Measurements from ENCODE around the gene CAMTA1.

DNA sequence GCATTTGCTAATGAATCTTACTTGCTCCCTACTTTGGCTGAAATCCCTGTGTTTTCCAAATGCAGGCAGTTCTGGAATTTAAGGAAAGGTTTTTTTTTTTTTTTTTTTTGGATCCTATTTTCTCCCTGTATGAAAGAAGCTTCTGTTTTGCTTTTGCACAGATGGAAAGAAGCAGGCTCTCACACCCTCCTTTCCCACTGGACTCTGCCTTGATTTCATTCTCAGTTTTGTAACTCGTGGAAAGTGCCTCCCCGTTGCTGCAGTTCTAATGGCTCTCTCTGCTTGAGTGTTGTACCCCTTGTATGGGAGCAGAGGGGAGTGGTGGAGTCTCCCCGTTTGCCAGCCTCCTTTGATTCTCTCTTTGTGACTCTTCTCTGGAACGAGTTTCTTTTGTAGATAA lies 291.9 kb downstream of the CAMTA1 start:
- TF ChIP-seq, protein P1, sequence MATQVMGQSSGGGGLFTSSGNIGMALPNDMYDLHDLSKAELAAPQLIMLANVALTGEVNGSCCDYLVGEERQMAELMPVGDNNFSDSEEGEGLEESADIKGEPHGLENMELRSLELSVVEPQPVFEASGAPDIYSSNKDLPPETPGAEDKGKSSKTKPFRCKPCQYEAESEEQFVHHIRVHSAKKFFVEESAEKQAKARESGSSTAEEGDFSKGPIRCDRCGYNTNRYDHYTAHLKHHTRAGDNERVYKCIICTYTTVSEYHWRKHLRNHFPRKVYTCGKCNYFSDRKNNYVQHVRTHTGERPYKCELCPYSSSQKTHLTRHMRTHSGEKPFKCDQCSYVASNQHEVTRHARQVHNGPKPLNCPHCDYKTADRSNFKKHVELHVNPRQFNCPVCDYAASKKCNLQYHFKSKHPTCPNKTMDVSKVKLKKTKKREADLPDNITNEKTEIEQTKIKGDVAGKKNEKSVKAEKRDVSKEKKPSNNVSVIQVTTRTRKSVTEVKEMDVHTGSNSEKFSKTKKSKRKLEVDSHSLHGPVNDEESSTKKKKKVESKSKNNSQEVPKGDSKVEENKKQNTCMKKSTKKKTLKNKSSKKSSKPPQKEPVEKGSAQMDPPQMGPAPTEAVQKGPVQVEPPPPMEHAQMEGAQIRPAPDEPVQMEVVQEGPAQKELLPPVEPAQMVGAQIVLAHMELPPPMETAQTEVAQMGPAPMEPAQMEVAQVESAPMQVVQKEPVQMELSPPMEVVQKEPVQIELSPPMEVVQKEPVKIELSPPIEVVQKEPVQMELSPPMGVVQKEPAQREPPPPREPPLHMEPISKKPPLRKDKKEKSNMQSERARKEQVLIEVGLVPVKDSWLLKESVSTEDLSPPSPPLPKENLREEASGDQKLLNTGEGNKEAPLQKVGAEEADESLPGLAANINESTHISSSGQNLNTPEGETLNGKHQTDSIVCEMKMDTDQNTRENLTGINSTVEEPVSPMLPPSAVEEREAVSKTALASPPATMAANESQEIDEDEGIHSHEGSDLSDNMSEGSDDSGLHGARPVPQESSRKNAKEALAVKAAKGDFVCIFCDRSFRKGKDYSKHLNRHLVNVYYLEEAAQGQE (IDR thresholded peaks at IDR 0.05; ENCODE audit: insufficient read depth in 1 of 2, low read depth in 2 of 2, low read length in 1 of 2) = no peak
- TF ChIP-seq, protein P2, sequence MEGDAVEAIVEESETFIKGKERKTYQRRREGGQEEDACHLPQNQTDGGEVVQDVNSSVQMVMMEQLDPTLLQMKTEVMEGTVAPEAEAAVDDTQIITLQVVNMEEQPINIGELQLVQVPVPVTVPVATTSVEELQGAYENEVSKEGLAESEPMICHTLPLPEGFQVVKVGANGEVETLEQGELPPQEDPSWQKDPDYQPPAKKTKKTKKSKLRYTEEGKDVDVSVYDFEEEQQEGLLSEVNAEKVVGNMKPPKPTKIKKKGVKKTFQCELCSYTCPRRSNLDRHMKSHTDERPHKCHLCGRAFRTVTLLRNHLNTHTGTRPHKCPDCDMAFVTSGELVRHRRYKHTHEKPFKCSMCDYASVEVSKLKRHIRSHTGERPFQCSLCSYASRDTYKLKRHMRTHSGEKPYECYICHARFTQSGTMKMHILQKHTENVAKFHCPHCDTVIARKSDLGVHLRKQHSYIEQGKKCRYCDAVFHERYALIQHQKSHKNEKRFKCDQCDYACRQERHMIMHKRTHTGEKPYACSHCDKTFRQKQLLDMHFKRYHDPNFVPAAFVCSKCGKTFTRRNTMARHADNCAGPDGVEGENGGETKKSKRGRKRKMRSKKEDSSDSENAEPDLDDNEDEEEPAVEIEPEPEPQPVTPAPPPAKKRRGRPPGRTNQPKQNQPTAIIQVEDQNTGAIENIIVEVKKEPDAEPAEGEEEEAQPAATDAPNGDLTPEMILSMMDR (IDR thresholded peaks at IDR 0.05) = no peak
- TF ChIP-seq SIN3A (IDR thresholded peaks at IDR 0.05; ENCODE audit: borderline replicate concordance, insufficient read depth, low read depth, low read length) = no peak
- TF ChIP-seq POLR2AphosphoS5 (IDR thresholded peaks at IDR 0.05; ENCODE audit: low read depth, low read length) = no peak
